SK-N-SH (cell line): Measurements from ENCODE around the gene GPRC5C.

Source experiments
- ELF1 ChIP-seq: IDR thresholded peaks from 2 replicates; pipeline ENCODE4 v1.4.0; 2012
- EP300 ChIP-seq, 2 experiments: IDR thresholded peaks; 2 replicates each; pipeline versions ENCODE4 v1.4.0 to v1.6.1; 2012; ENCODE audit warnings: borderline replicate concordance in 1 of 2, low read depth in 1 of 2, low read length in 1 of 2
- EZH2phosphoT487 ChIP-seq: fragments of 200-600 bp; sonication (generic); IDR thresholded peaks from 2 replicates; pipeline ENCODE4 v1.6.1; 2017; ENCODE audit warnings: low read depth, mixed run types, mild to moderate bottlenecking, antibody characterized with exemption, moderate library complexity, borderline replicate concordance
- GABPA ChIP-seq: IDR thresholded peaks from 2 replicates; pipeline ENCODE4 v1.4.0; 2012; ENCODE audit warnings: low read depth, mild to moderate bottlenecking
- GATA2 ChIP-seq: sonication (generic); formaldehyde crosslinking; IDR thresholded peaks from 2 replicates; pipeline ENCODE4 v1.5.0; 2020; ENCODE audit warnings: mild to moderate bottlenecking, missing genetic modification reagents
- POLR2AphosphoS5 ChIP-seq: IDR thresholded peaks from 2 replicates; pipeline ENCODE4 v1.6.1; 2012; ENCODE audit warnings: low read depth, low read length
- RFX5 ChIP-seq: IDR thresholded peaks from 2 replicates; pipeline ENCODE4 v1.6.1; 2012; ENCODE audit warnings: mild to moderate bottlenecking, improper control_type of control experiment, low read length
- SMC3 ChIP-seq: IDR thresholded peaks from 2 replicates; pipeline ENCODE4 v1.6.1; 2012; ENCODE audit warnings: low read depth, low read length, improper control_type of control experiment
- TAF1 ChIP-seq: IDR thresholded peaks from 2 replicates; pipeline ENCODE4 v1.6.1; 2012; ENCODE audit warnings: low read depth, mild to moderate bottlenecking, low read length, moderate library complexity, borderline replicate concordance
- TCF12 ChIP-seq: IDR thresholded peaks from 2 replicates; pipeline ENCODE4 v1.4.0; 2012
- YY1 ChIP-seq: IDR thresholded peaks from 2 replicates; pipeline ENCODE4 v1.4.0; 2012; ENCODE audit warnings: low read depth, mild to moderate bottlenecking
- TF ChIP-seq, protein P1 (sequence below): IDR thresholded peaks from 2 replicates; pipeline ENCODE4 v1.6.1; 2012; ENCODE audit warnings: mild to moderate bottlenecking, low read depth, low read length, moderate library complexity
- TF ChIP-seq, protein P2 (sequence below): fragments of 200-600 bp; sonication (generic); IDR thresholded peaks from 2 replicates; pipeline ENCODE4 v1.6.1; 2017; ENCODE audit warnings: antibody characterized with exemption, mild to moderate bottlenecking, moderate library complexity

DNA sequence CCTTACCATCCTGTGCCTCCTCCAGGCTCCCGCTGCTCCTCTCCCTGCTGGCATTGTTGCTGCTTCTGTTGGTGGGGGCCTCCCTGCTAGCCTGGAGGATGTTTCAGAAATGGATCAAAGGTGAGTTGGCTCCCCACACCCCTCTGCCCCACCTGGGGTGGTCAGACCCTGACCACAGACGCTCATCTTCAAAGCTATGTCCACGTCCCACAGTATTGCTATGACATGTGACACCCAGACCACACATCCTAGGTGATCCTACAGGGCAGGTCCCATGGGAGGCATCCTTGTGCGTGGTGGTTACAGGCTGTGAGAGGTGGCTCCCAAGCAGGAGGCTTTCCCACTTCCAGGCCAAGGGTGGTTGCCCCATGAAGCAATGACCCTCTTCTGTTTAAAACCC, 45.5 kb downstream of the GPRC5C start:
- TF ChIP-seq, protein P1, sequence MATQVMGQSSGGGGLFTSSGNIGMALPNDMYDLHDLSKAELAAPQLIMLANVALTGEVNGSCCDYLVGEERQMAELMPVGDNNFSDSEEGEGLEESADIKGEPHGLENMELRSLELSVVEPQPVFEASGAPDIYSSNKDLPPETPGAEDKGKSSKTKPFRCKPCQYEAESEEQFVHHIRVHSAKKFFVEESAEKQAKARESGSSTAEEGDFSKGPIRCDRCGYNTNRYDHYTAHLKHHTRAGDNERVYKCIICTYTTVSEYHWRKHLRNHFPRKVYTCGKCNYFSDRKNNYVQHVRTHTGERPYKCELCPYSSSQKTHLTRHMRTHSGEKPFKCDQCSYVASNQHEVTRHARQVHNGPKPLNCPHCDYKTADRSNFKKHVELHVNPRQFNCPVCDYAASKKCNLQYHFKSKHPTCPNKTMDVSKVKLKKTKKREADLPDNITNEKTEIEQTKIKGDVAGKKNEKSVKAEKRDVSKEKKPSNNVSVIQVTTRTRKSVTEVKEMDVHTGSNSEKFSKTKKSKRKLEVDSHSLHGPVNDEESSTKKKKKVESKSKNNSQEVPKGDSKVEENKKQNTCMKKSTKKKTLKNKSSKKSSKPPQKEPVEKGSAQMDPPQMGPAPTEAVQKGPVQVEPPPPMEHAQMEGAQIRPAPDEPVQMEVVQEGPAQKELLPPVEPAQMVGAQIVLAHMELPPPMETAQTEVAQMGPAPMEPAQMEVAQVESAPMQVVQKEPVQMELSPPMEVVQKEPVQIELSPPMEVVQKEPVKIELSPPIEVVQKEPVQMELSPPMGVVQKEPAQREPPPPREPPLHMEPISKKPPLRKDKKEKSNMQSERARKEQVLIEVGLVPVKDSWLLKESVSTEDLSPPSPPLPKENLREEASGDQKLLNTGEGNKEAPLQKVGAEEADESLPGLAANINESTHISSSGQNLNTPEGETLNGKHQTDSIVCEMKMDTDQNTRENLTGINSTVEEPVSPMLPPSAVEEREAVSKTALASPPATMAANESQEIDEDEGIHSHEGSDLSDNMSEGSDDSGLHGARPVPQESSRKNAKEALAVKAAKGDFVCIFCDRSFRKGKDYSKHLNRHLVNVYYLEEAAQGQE = no peak
- no peak for TF ChIP-seq EP300 (IDR thresholded peaks at IDR 0.05; ENCODE audit: borderline replicate concordance in 1 of 2, low read depth in 1 of 2, low read length in 1 of 2)
- TF ChIP-seq, protein P2, sequence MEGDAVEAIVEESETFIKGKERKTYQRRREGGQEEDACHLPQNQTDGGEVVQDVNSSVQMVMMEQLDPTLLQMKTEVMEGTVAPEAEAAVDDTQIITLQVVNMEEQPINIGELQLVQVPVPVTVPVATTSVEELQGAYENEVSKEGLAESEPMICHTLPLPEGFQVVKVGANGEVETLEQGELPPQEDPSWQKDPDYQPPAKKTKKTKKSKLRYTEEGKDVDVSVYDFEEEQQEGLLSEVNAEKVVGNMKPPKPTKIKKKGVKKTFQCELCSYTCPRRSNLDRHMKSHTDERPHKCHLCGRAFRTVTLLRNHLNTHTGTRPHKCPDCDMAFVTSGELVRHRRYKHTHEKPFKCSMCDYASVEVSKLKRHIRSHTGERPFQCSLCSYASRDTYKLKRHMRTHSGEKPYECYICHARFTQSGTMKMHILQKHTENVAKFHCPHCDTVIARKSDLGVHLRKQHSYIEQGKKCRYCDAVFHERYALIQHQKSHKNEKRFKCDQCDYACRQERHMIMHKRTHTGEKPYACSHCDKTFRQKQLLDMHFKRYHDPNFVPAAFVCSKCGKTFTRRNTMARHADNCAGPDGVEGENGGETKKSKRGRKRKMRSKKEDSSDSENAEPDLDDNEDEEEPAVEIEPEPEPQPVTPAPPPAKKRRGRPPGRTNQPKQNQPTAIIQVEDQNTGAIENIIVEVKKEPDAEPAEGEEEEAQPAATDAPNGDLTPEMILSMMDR = no peak
- no peak for TF ChIP-seq GATA2
- no peak for TF ChIP-seq ELF1
- TF ChIP-seq EZH2phosphoT487 = no peak
- TF ChIP-seq SMC3 = no peak
- no peak for TF ChIP-seq TCF12
- TF ChIP-seq POLR2AphosphoS5 = no peak
- no peak for TF ChIP-seq YY1
- no peak for TF ChIP-seq RFX5
- no peak for TF ChIP-seq TAF1
- no peak for TF ChIP-seq GABPA
